CD14-positive monocyte (primary cell): Measurements from ENCODE around the gene BNC2. TPM values are rescaled to one million over a fixed set of nuclear protein-coding genes. Genes with fewer than 3 reads are reported as not detected.

Experiments
- DNase-seq, 3 donors: peaks; one replicate each; pipeline ENCODE4 v3.0.0-alpha.2; 2011 to 2022
- H2AFZ ChIP-seq: 2 replicates; pipeline ENCODE4 v1.6.0; 2012; ENCODE audit warnings: mild to moderate bottlenecking, low read depth, low read length, inconsistent platforms; ENCODE audit not compliant: insufficient read depth, poor library complexity, severe bottlenecking
- H3K27ac ChIP-seq, 2 donors: 1 replicate in 1 of 2; 2 replicates in 1 of 2; pipeline ENCODE4 v1.5.1; 2012 to 2013; ENCODE audit warnings: low read length in 2 of 2, control low read depth in 1 of 2, inconsistent platforms in 1 of 2, low read depth in 1 of 2, mild to moderate bottlenecking in 1 of 2
- H3K27me3 ChIP-seq, 2 donors: one replicate each; pipeline versions ENCODE4 v1.6.0 to v1.6.1; 2011 to 2013; ENCODE audit warnings: low read length in 2 of 2; ENCODE audit not compliant: control insufficient read depth in 2 of 2, insufficient read depth in 2 of 2
- H3K36me3 ChIP-seq, 2 donors: replicated peaks in 1 of 2; 1 replicate in 1 of 2; 2 replicates in 1 of 2; pipeline versions ENCODE4 v1.5.1 to v1.6.1; 2012 to 2013; ENCODE audit warnings: low read length in 2 of 2, control low read depth in 1 of 2, inconsistent platforms in 1 of 2, mild to moderate bottlenecking in 1 of 2; ENCODE audit not compliant: insufficient read depth in 2 of 2, control insufficient read depth in 1 of 2
- H3K4me1 ChIP-seq, 2 donors: 1 replicate in 1 of 2; 2 replicates in 1 of 2; pipeline versions ENCODE4 v1.5.1 to v1.6.1; 2012 to 2013; ENCODE audit warnings: low read length in 2 of 2, control low read depth in 1 of 2, inconsistent platforms in 1 of 2, mild to moderate bottlenecking in 1 of 2, moderate library complexity in 1 of 2; ENCODE audit not compliant: insufficient read depth in 2 of 2, control insufficient read depth in 1 of 2
- H3K4me2 ChIP-seq: replicated peaks from 2 replicates; pipeline ENCODE3; 2012; ENCODE audit warnings: low read length, moderate library complexity, mild to moderate bottlenecking; ENCODE audit not compliant: poor library complexity, severe bottlenecking; ENCODE audit errors: extremely low read depth
- H3K4me3 ChIP-seq, 3 experiments: fragments of 200-600 bp in 1 of 3; sonication (generic) in 1 of 3; replicated peaks in 1 of 3; 1 replicate in 2 of 3; 2 replicates in 1 of 3; pipeline ENCODE4 v1.5.1; 2011 to 2013; ENCODE audit warnings: low read length in 3 of 3, mild to moderate bottlenecking in 3 of 3, control low read depth in 2 of 3, low read depth in 2 of 3, inconsistent platforms in 1 of 3, moderate library complexity in 1 of 3
- H3K79me2 ChIP-seq: 2 replicates; pipeline ENCODE4 v1.6.0; 2012; ENCODE audit warnings: mild to moderate bottlenecking, control low read depth, inconsistent platforms, low read length, moderate library complexity; ENCODE audit not compliant: insufficient read depth
- H3K9ac ChIP-seq: 2 replicates; pipeline ENCODE4 v1.6.0; 2017; ENCODE audit warnings: low read length, mild to moderate bottlenecking; ENCODE audit not compliant: insufficient read depth, poor library complexity, severe bottlenecking
- H3K9me3 ChIP-seq, 2 donors: replicated peaks in 1 of 2; 1 replicate in 1 of 2; 2 replicates in 1 of 2; pipeline versions ENCODE4 v1.5.1 to v1.6.1; 2012 to 2013; ENCODE audit warnings: low read length in 2 of 2, control low read depth in 1 of 2; ENCODE audit not compliant: control insufficient read depth in 1 of 2, insufficient read depth in 1 of 2
- H4K20me1 ChIP-seq: 2 replicates; pipeline ENCODE4 v1.6.0; 2012; ENCODE audit warnings: mild to moderate bottlenecking, low read length, control low read depth, moderate library complexity; ENCODE audit not compliant: insufficient read depth
- H3K27ac Mint-ChIP-seq, 7 donors: one replicate each; pipeline ENCODE4 v1.8.0; 2020; ENCODE audit warnings: mild to moderate bottlenecking in 7 of 7, mixed read lengths in 7 of 7, moderate library complexity in 6 of 7, inconsistent platforms in 2 of 7
- H3K27me3 Mint-ChIP-seq, 3 donors: one replicate each; pipeline ENCODE4 v1.8.0; 2021 to 2022; ENCODE audit warnings: low read depth in 3 of 3, mild to moderate bottlenecking in 3 of 3, mixed read lengths in 3 of 3, moderate library complexity in 3 of 3, inconsistent platforms in 1 of 3
- H3K36me3 Mint-ChIP-seq, 2 donors: one replicate each; pipeline ENCODE4 v1.8.0; 2020; ENCODE audit warnings: mixed read lengths in 2 of 2, inconsistent platforms in 1 of 2, mild to moderate bottlenecking in 1 of 2
- H3K4me1 Mint-ChIP-seq: one replicate; pipeline ENCODE4 v1.8.0; 2020; ENCODE audit warnings: mild to moderate bottlenecking, mixed read lengths
- H3K4me3 Mint-ChIP-seq, 2 donors: one replicate each; pipeline ENCODE4 v1.8.0; 2020; ENCODE audit warnings: mild to moderate bottlenecking in 2 of 2, mixed read lengths in 2 of 2, moderate library complexity in 1 of 2
- H3K9me3 Mint-ChIP-seq, 7 donors: one replicate each; pipeline ENCODE4 v1.8.0; 2020 to 2022; ENCODE audit warnings: mixed read lengths in 7 of 7, mild to moderate bottlenecking in 6 of 7, moderate library complexity in 6 of 7, inconsistent platforms in 2 of 7
- CTCF ChIP-seq: fragments of 200-600 bp; IDR thresholded peaks from one replicate; pipeline ENCODE4 v1.8.0; 2022; ENCODE audit warnings: antibody characterized with exemption, mild to moderate bottlenecking
- WGBS: methylation state at CpG from one replicate; pipeline ENCODE4 v1.1.5; 2013; ENCODE audit warnings: missing lambda C conversion rate; ENCODE audit not compliant: insufficient coverage; 5-methylcytosine and 5-hydroxymethylcytosine counted together
- intact Hi-C, 2 donors: fragments of 100-400 bp; cut with micrococcal nuclease; formaldehyde crosslinking; loops; one replicate each; pipeline versions ENCODE4 v1.15.0 to v1.15.1; 2023
- polyA plus RNA-seq, 3 donors: library from polyadenylated mRNA; depleted of rRNA in 1 of 3; unstranded in 2 of 3; stranded (reverse) in 1 of 3; fragments of 300-500 nt in 2 of 3; fragments of >200 nt in 1 of 3; fragmentation: Illumina TruSeq in 2 of 3; gene quantifications; 1 replicate in 2 of 3; 2 replicates in 1 of 3; pipeline ENCODE4 v1.2.3, GENCODE V29; 2012 to 2021

The BNC2 gene
- polyA plus RNA-seq, 3 donors, result 0.01 TPM; not detected in 2

DNA sequence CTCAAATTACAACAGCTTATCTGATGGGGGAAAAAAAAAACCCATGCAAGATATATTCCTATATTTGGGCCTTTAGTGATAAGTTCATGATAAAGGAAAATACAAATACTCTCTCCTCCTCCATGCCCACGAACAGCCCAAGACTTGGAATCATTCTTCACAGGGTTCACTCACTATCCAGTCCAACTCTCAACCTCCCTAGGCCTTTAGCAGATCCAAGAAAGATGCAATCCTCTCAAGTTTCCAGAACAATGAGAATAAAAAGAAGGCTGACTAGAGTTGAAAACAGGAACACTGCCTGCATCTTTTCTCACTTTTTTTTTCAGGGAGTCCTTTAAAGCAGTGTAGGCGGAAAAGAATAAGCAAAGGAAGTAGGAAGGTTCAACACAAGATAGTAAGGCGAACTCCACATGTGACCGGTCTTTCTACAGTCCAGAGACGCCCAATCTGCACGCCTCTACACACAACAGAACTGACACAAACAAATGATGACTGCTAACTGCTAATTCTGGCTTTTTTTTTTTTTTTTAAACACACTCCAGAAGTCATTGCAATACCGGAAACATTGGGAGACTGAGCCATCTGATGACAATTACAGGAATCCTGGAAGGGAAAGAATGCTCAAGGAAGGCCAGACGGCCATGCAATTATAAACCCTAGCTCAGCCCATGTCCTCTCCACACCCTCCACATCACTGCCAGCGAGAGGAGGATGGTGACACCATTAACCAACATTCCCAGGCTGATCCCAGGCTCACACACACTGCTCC is 75.4 kb downstream of the BNC2 start:
- H3K4me1 Mint-ChIP-seq, result no peaks in the 10 kb centered on the region
- H3K4me3 Mint-ChIP-seq, result no peak overlapping the region
- no peak for DNase-seq
- Histone ChIP-seq H4K20me1 (no peaks in the 10 kb centered on the region), H2AFZ (no peak overlapping the region), H3K79me2 (no peaks in the 10 kb centered on the region), H3K9me3 (no peaks in the 10 kb centered on the region), H3K36me3 (no peaks in the 10 kb centered on the region), H3K9ac (no peak overlapping the region), H3K27me3 (no peaks in the 10 kb centered on the region), H3K4me1 (no peaks in the 10 kb centered on the region), H3K4me3 (no peak overlapping the region), H3K27ac (no peak overlapping the region), H3K4me2 (no peak overlapping the region)
- peaks cover 2 to 3% (median 3%) of the 10 kb centered on the region in 3 donors for H3K27me3 Mint-ChIP-seq
- peaks cover 1 to 8% (median 2%) of the 10 kb centered on the region in 7 donors for H3K9me3 Mint-ChIP-seq
- intact Hi-C loops, result no loop called here
- TF ChIP-seq CTCF, result no peak
- WGBS, result 74% methylated on average over 6 of the region's 9 CpGs
- H3K36me3 Mint-ChIP-seq, result no peaks in the 10 kb centered on the region
- no peak overlapping the region for H3K27ac Mint-ChIP-seq

DNA sequence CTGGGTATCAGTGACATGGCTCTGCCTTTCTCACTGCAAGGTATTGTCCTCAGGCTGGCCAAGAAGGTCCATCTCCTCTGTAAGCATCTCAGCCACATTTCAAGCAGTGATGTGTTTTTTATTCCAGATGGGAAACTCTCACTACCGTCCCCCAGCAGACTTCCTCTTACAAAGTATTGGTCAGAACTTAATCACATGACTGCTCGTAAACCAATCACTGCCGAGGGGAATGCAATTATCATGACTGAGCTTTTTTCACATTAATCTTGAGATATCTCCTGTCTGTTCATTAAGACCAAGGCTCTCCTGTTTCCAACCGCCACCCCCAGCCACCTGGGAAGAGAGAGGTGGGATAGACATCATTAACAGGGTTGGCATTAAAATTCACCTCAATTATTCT is 76.4 kb downstream of the BNC2 start:
- Histone ChIP-seq H3K79me2 (no peaks in the 10 kb centered on the region), H3K4me3 (no peak overlapping the region), H3K4me2 (no peak overlapping the region), H3K4me1 (no peaks in the 10 kb centered on the region), H3K27ac (no peak overlapping the region), H2AFZ (no peak overlapping the region), H4K20me1 (no peaks in the 10 kb centered on the region), H3K9me3 (no peaks in the 10 kb centered on the region), H3K9ac (no peak overlapping the region), H3K36me3 (no peaks in the 10 kb centered on the region), H3K27me3 (no peaks in the 10 kb centered on the region)
- peaks cover 0 to 6% (median 2%) of the 10 kb centered on the region in 7 donors for H3K9me3 Mint-ChIP-seq
- no peaks in the 10 kb centered on the region for H3K36me3 Mint-ChIP-seq
- WGBS, result 60% methylated on average over 1 of the region's 4 CpGs
- H3K27ac Mint-ChIP-seq, result no peak overlapping the region
- no peak for DNase-seq
- H3K4me3 Mint-ChIP-seq, result no peak overlapping the region
- H3K4me1 Mint-ChIP-seq, result no peaks in the 10 kb centered on the region
- TF ChIP-seq CTCF, result no peak
- intact Hi-C loops, result no loop called here
- H3K27me3 Mint-ChIP-seq, result peaks cover 3% of the 10 kb centered on the region in 3 donors
